NOMO-1 treated with DMSO at 0.1 percent for 48 hours (cell line): ENCODE results near the gene EDAR.

Experiments used
- DNase-seq: peaks from one replicate; lab custom pipeline; 2025; ENCODE audit not compliant: unreplicated experiment; lab: John Stamatoyannopoulos, UW

The EDAR gene

DNA sequence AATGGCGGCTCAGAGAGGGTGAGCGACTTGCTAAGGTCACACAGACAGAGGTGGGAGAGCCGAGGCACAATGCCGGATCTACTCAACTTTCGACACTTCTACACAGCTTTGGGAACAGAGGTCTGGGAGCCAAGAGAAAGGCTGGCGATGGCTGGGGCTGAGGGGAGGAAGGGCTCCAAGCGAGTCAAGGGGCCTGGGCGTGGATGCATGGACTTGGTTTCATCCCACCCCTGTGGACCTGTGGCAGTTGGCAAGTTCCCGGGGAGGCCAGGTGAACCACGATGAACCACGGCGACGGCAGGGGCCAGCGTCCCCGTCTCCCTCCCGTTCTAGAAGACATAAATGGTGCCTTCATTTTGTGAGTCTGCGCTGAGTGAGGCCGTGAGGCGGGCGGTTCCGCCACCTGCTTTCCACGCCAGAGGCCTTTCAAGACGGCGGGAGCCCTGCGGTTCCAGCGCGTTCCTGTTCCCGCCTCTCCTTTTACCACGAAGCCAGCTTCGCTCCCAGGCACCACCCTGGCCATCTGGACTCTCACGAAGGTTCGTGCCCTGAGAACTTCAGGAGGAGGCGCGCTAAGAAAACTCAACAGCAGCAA, 46.7 kb downstream of the EDAR start:
- DNase-seq, result no peak

DNA sequence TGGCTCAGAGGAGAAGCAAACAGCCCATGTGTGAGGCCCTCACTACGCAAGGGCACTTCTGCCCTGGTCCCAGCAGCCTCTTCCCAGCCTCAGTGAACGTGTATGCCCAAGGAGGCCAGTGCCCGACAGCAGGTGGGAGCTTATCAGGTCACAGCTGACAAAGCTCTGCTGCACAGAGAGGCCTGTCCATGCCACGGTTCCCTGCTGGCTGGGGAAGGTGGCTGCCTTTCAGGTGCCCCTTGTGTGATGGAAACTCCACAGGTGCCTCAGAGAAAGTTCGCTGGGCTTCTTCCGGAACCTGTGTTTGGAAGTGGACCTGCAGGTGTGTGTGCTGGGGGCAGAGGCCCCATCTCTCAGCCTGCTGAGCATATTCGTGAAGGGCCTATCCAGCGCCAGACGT, 47.3 kb downstream of the EDAR start:
- no peak for DNase-seq

DNA sequence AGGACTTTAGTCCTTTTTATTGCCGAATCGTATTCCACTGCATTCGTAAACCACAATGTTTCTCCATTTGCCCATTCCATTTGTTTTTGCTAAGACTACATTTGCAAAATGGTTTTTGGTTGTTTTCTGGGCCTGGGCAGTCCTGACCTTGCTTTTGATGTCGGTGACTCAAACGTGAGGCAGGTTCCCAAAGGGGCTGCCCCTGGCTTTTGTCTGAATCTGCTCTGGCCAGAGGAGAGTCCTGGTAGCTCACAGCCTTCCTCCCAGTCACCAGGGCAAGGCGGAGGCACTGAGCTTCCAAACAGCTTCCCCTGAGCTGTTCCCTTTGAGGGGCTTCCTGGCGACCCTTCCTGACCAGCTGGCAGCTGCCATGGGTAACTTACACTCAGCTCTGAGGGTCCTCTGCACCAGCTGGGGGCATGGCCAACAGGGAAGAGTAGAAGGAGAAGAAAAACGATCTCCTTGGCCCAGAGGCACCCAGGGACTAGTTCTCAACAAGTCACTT, 47.8 kb downstream of the EDAR start:
- no peak for DNase-seq

DNA sequence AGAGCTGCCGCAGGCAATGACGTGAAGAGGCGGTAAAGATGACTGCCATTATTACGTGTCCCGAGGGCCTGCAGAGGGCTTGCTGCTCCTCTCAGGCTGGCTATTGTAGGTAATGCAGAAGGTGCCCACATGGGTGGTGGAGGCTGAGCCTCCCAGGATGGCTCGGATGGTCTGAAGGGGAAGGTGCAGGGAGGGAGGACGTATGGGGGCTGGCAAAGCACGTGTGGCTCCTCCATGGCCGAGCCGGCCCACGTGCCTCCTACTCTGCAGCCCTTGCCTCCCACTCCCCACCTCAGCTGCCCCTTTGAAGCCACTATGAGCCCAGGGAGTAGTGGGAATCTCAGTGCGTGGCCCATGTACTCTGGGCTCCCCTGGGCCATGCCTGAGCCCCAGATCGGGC, 48.9 kb downstream of the EDAR start:
- DNase-seq, result no peak

DNA sequence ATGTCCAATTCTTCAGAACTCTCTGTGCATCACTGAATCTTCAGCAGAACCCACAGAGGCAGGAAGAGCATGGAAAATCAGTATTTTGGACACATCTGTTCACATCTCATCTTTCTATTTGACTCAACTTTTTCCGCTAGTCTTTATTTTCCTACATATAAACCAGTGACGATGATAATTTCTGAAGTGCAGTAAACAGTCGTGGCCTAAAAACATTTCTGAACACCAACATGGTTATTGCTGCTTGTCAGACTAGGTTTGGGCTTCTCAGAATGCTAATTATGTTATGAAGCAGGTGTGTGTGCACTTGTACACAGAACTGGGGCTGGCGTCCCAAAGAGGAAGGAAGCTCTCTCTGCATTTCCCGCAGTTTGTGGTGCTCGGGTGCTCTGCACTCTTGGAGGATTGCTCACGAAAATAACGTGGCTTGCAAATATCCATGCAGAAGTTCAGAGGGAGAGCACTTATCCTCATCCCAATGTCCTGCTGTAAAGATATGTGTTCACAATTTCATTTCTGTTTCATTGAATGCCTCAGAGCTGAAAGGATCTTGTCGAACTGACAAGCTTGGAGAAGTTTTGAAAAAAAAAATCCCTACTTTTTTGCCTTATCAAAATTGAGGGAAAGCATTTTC, 50.8 kb downstream of the EDAR start:
- DNase-seq, result no peak

GRCh38 chr2:108937367-108938017, 51.5 kb downstream of the EDAR start:
- no peak for DNase-seq

- DNase-seq, result no peak
Observed at GRCh38 chr2:108936866-108937265, 52.2 kb downstream of the EDAR start.

DNA sequence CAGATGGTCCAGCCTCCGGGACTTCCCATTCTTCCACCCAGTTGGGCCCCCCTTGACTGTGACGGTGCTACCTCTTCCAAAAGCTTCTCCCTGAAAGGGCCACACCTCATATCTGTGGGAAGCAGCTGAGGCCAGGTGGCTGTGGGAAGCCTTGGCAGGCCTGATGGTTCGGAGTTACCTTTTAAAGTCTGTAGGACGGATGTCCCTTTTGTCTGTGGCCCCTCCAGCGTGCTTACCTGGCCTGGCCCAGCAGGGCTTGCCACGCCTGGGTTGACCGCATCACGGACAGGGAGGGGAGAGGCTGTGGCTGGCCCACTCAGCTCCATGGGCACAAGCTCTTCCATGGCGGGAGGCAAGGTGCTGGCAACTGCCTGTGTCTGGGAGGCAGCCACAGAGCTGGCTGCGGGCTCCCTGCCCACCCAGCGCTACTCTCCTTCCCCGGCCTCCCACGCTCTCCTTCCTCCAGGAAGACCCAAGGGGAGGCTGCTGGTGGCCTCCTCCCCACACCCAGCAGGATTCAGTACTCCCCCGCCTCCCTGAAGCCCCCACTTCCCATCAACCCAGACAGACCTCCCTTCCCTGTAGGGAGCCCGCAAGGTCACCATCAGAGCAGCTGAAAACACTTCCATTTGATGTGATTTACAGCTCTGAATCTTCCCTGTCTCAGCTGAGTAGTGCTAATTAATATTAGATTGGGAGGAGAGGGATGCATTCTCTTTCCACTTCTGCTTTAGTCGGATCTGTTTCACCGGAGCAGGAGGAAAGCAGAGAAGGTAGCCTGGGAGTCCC, 52.8 kb downstream of the EDAR start:
- no peak for DNase-seq

GRCh38 chr2:108935271-108935741, 53.7 kb downstream of the EDAR start:
- DNase-seq, result no peak

- DNase-seq, result no peak
Observed at GRCh38 chr2:108934583-108935245, 54.3 kb downstream of the EDAR start.

- DNase-seq, result no peak
Observed at GRCh38 chr2:108934151-108934550, 54.9 kb downstream of the EDAR start.

- DNase-seq, result no peak
Observed at GRCh38 chr2:108933691-108934117, 55.3 kb downstream of the EDAR start.

- no peak for DNase-seq
Observed at GRCh38 chr2:108932736-108933332, 56.2 kb downstream of the EDAR start.

GRCh38 chr2:108931372-108931771, 57.6 kb downstream of the EDAR start:
- no peak for DNase-seq

DNA sequence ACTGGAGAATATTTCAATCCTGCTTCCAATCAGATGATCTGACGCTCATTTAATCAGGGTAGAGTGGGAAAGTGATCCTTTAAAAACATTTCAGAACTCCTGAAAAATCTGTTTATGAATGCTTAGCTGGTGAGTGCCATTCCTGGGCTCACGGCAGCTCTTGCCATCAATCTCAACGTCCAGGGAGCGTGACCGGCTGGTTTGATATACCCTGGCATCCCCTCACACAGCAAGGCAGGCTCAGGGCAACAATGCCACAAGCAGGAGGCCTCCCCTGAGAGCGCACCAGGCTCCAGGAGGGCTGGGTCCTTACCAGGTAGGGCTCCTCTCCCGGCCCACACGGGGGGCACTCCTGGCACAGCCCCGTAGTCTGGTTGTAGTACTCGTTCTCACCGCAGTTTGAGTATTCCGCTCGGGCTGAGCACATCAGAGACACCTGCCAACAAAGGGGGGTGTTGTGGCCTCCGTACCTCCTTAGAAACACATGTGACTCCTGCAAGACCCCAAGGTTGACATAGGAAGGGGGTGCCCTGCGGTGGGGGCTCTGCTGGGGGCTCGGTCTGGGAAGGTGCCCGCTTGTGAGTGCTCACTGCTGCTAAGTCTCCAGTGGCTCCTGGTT, 59.1 kb downstream of the EDAR start:
- DNase-seq, result no peak

- no peak for DNase-seq
Observed at GRCh38 chr2:108928660-108929377, 60.2 kb downstream of the EDAR start.

GRCh38 chr2:108927936-108928659, 60.9 kb downstream of the EDAR start:
- DNase-seq, result no peak

DNA sequence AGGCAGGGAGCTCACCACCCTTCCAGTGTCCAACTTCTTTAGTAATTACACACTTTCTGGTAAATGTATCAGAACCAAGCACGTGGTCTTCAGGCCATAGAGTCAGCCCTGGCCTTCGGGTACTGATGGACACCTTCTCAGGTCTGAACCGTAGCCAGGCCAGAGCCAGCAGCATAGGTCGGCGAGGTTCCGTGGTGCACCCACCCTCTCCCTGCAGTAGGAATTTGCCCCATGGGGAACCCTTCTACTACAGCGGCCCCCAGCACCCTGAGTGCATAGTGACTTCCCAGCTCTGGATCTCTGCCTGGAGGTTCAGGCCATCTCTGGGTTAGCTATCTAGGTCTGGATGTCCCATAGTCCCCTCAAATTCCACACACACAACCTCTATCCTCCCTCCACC, 61.6 kb downstream of the EDAR start:
- no peak for DNase-seq
